Ovary (tissue), 3 donors: ENCODE measurements around the gene POLG2.

Source experiments
- EP300 ChIP-seq: sonication (generic); formaldehyde crosslinking; IDR thresholded peaks from one replicate; pipeline ENCODE4 v1.6.1; 2017; ENCODE audit warnings: antibody characterized with exemption
- TF ChIP-seq, protein P1 (sequence below), 3 donors: fragments of 450-650 bp in 2 of 3; fragments of 200-600 bp in 1 of 3; IDR thresholded peaks; one replicate each; pipeline versions ENCODE4 v1.5.1 to v1.8.0; 2016 to 2022; ENCODE audit warnings: antibody characterized with exemption in 3 of 3, mild to moderate bottlenecking in 1 of 3
- donor health status: DM: no; HTN: no; CAD: no.

- TF ChIP-seq, protein P1, sequence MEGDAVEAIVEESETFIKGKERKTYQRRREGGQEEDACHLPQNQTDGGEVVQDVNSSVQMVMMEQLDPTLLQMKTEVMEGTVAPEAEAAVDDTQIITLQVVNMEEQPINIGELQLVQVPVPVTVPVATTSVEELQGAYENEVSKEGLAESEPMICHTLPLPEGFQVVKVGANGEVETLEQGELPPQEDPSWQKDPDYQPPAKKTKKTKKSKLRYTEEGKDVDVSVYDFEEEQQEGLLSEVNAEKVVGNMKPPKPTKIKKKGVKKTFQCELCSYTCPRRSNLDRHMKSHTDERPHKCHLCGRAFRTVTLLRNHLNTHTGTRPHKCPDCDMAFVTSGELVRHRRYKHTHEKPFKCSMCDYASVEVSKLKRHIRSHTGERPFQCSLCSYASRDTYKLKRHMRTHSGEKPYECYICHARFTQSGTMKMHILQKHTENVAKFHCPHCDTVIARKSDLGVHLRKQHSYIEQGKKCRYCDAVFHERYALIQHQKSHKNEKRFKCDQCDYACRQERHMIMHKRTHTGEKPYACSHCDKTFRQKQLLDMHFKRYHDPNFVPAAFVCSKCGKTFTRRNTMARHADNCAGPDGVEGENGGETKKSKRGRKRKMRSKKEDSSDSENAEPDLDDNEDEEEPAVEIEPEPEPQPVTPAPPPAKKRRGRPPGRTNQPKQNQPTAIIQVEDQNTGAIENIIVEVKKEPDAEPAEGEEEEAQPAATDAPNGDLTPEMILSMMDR (IDR thresholded peaks at IDR 0.05), result no peak
- no peak for TF ChIP-seq EP300
These were observed 49.3 kb downstream of the POLG2 start for GRCh38 chr17:64447526-64447925.
